HG03354 (cell line): Measurements from ENCODE around the gene POLR3B.
"Not testable (repeated sequence)": the region's sequence is repeated elsewhere in the genome, so short reads cannot be mapped to it uniquely, and the experiment has no call there.

Experiments used
- ATAC-seq: cut with Tn5 transposase; IDR thresholded peaks from one replicate; pipeline ENCODE4 v1.9.1; 2021; ENCODE audit warnings: mild to moderate bottlenecking; ENCODE audit not compliant: unreplicated experiment, poor library complexity, severe bottlenecking

Gene POLR3B

DNA sequence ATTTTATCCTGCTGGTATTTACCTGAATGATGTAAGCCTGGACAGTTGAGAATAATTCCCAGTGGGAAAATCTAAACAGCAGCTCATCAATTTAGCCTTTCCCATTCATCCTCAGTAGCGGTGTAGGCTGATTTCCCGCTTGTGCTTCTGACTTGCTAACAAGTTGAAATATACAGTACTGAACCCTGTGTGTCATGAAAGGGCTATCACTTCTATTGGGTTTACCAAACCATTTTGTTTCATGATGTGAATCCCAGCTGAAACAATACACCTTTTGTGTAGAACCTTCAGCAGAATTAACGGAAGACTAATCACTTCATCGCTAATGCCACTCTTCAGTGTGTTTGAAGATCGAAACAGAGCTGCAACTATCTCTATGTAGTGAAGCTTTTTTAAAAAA lies 88.4 kb downstream of the POLR3B start:
- no peak for ATAC-seq

DNA sequence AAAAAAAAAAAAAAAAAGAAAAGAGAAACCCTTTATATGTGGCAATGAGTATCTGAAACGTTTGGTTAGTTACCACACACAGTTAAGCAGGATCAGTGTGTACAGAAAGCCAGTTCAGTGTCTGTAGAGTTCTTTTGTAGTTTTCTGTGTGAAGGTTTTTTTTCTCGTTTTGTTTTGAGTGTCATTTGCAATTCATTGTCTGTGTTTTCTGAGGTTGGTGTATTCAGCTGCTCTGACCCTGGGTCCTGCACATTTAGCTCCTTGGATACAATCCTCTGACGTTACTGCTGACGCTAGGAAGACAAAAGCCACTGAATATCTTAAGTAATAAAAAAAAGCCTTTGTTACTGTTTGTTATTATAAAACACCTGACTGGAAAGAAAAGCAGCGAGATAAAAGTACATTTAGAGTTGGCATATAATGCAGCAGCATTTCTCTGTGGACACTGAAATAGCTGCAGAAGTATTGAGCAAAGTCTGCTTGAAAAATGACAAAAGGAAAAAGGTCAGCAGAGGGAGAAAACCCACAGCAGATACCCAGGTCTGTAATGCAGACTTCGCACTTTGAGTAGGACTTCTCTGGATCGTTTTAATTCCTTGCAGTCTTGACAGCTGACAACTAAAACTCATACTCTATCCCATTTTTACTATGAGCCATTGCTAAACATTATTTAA lies 89.0 kb downstream of the POLR3B start:
- ATAC-seq = no peak

DNA sequence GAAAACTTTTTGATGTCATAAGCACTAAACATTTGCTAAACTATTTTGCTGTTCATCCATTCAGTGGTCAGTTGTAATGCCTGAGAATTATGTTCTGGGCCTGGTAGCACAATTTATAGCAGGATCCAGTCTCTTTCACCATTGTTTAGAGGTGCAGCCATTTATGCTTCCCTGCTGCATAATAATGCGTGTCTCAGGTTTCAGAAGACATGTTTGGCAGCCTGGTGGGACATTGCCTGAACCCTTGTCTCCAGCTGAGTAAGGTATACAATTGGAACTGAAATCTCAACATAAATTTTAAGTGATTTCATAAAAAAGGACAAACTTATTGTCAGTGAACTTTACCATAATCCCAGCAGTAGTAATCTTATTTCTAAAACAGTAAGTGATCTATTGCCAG lies 94.8 kb downstream of the POLR3B start:
- no peak for ATAC-seq

DNA sequence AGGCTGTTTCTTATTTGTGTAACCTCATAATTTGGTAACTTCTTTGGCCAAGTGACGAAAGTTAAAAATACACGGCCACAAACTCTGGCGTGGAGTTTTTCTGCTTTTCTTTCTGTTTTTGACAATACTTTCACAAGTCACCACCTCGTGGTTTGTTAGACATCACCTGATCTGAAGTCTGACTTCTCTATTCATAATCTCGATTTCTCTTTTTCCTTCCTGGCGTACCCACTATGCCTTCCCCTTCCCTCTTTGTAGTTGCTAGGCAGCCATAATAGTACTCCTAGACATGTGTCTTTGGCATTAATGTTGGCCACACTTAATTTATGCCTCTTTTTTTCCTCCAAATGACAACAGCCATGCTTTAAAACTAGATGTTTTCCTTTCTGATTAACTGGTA lies 97.6 kb downstream of the POLR3B start:
- no peak for ATAC-seq

DNA sequence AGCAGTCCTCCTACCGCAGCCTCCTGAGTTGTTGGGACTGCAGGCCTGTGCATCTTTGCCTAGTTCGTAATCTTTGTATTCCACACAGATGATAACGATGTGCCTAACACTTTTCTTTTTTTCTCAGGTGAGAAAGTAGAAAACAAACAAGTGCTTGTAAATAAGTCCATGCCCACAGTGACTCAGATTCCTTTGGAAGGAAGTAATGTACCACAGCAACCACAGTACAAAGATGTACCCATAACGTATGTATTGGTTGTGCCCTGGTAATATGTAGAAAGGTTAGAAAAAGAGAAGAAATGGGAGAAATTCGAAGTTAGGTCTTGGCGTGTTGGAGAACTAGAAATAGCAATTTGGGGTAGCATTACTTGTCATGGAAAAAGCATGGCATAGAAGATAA lies 101.6 kb downstream of the POLR3B start:
- no peak for ATAC-seq

DNA sequence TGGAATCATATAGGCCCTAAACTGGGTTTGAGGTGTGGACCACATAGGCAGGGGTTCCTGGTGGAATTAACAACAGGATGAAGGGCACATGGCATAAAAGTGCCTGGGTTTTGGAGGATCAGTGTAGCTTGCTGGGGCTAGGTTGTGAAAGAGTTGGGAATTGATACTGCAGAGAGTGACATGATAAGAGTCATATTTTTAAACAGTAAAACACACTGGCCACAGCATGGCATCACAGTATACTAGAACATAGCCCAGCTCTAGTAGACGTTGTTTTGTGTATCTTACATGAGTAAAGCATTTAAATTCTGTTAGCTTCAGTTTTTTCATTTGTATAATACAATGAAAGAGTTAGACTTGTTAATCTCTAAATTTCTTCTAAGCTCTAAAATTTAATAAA lies 102.0 kb downstream of the POLR3B start:
- no peak for ATAC-seq

DNA sequence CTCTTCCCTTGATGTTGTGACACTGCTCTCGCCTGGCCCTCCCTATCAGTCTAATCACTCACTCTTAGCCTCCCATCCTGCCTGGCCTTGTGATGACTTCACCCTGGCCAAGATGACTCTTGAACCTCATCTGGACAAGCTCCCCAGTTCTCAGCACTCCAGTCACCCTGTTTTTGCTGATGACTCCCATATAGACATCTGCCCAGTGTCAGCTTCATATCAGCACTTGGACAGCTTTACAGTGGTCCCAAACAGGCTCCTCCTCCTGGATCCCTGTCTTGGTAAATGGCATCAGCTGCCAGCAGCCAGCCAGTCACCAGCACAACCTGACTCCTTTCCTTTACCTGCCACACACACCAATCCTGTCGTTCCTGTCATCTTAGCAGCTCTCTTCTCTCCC lies 104.2 kb downstream of the POLR3B start:
- no peak for ATAC-seq

DNA sequence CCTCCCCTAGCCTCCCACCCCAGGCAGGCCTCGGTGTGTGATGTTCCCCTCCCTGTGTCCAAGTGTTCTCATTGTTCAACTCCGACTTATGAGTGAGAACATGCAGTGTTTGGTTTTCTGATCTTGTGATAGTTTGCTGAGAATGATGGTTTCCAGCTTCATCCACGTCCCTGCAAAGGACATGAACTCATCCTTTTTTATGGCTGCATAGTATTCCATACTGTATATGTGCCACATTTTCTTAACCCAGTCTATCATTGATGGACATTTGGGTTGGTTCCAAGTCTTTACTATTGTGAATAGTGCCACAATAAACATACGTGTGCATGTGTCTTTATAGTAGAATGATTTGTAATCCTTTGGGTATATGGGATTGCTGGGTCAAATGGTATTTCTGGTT lies 108.1 kb downstream of the POLR3B start:
- ATAC-seq = not testable (repeated sequence)

DNA sequence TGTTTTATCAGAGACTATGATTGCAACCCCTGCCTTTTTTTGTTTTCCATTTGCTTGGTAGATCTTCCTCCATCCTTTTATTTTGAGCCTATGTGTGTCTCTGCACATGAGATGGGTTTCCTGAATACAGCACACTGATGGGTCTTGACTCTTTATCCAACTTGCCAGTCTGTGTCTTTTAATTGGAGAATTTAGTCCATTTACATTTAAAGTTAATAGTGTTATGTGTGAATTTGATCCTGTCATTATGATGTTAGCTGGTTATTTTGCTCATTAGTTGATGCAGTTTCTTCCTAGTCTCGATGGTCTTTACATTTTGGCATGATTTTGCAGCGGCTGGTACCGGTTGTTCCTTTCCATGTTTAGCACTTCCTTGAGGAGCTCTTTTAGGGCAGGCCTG lies 118.1 kb downstream of the POLR3B start:
- ATAC-seq = not testable (repeated sequence)

DNA sequence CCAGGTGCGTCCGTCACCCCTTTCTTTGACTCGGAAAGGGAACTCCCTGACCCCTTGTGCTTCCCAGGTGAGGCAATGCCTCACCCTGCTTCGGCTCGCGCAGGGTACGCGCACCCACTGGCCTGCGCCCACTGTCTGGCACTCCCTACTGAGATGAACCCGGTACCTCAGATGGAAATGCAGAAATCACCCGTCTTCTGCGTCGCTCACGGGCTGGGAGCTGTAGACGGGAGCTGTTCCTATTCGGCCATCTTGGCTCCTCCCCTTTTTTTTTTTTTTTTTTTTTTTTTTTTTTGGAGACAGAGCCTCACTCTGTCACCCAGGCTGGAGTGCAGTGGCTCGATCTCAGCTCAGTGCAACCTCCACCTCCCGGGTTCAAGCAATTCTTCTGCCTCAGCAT lies 120.1 kb downstream of the POLR3B start:
- ATAC-seq = not testable (repeated sequence)

DNA sequence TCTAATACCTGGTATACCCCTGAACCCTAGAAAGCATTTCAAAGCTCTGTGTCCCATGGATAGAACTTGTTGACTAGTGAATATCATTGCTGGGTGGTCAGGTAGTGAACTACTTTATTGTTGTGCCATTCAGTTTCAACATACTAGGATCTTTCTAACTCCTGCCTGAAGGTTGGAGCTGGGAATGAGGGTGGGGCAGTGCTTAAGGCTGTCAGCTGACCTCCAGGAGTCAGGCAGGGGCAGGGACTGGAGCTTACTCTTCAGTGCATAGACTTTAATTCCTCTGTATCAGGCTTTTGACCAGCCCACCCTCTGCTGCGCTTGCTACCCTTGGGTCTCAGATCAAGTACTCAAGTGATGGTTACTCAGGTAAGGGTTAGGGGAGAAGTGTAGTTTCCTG lies 122.7 kb downstream of the POLR3B start:
- no peak for ATAC-seq

DNA sequence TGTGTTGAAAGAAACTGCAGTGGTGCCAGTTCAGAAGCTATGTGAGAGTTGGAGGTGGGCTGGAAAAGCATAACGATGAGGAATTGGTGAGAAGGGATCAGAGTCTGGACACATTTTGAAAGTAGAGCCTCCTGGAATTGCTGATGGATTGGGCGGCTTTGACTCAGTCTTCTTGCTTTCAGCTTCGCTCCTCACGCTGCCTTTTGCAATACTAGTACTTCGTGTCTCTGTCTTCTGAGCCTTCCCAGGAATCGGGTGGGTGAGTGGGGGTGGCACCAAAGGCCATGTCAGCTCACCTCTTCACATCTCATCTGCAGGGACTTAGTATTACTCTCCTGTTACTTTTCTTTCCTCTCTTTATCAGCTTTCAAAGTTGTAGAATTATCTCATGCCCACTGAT lies 123.7 kb downstream of the POLR3B start:
- no peak for ATAC-seq

DNA sequence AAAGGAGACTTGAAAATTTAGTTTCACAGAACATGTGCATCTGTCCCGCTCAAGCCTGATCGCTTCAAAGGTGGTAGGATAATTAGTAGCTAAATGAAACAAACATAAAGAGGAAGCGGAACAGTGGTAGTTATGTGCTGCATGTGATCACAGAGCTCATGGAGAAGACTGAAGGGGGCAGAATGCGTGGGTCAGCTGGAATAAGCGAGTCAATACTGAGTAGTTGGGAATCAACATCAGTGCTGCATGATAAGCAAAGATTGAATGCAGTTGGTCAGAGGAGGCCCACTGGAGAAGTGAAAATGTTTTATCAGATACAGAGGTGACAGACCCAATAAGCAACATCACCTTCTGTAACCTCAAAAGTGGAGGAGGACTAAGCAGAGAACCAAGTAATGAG lies 130.1 kb downstream of the POLR3B start:
- no peak for ATAC-seq

DNA sequence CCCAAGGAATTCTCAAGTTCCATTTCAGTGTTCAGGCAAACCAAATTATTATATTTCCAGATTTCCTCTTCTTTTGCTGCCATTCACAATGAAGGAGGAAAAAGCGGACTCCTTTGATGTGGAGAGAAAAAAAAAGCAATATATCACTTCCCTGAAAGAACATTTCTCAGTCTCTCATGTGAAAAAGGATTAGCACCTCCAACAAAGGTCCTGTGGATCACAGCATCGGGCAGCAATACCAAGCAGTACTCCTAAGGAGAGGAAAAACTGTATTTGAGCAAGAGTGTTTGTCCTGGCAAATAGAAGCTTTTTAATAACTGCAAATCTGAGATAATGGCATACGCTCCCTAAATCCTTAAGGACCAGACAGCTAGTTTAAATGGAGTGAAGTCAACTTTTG lies 131.3 kb downstream of the POLR3B start:
- ATAC-seq = no peak

DNA sequence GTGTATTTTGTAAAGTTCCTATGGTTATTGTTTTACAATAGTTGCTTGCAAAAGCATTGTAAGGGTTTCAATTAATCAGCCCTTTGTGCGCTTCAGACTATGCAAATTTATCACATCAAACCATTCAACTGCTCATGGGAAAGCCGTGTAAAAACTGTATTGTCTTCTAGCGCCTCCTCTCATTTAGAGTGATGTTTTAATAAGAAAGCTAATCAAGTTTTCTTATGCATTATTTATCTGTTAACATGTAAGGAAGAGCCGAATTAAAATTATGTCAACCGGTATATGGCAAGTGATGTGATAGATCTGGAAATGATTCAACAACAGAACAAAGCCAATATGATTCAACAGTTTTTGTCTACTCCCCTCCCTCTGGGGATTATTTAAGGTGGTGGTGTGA lies 132.7 kb downstream of the POLR3B start:
- no peak for ATAC-seq

DNA sequence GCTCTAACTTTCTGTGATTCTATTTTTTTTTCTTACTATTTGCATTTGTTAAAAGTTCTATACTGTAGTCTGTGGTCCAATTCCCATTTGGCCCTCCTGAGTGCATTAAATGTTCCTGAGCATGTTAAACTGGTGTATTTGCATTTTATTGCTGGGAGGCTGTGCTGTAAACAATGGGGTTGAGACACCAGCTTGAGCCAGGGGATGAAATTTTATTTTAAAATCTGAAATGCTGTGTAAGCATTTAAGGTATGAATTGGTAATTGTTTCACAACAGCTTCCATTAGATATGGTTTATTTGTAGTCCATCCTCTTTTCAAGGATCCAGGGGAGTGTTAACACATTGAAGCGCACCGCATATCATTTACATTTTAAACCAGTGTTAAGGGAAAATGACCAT lies 135.3 kb downstream of the POLR3B start:
- no peak for ATAC-seq

DNA sequence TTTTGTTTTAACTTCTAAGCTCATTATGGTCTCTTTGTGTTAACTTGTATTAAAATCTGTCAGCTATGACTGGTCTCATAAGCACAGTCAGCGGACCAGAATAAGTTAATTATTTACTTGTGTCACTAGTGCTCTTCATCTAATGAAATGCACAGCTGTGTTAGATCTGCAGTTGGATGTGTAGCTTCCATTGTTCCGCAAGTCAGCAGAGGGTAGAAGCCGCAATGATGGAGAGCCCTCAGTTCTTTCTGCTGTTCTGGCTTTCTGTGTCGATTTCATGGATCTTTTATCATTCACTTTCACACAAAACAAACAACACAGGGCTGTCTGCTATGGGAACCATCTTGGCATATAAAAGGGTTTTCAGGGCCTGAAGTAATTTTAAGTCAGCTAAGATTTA lies 136.0 kb downstream of the POLR3B start:
- no peak for ATAC-seq

DNA sequence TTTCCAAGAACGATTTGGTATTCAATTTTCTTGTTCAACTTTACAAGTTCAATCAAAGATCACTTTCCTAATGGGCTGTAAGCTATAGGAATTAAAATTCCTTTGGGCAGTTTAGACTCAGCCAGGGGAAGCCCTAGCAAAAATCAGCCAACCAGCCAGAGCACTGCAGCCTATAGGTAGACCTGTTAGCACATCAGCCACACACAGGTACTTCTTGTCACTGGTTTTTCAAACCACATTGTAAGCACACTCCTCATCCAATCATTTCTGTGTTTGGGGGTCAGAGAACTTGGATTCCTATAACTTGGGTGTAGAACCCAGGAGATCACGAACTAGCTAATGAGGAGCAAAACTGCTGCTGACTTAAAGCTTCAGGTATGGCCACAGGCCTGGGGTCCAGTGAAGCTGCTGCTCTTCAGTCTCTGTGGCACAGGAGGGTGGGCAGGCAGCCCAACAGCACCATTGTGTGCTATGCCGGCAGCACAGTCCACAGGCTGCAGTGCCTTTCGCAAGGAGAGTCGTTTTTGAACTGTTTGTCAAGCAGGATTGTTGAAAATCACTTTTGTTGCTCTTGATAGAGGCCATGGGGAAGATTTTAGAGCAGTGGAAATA lies 137.9 kb downstream of the POLR3B start:
- ATAC-seq = no peak

DNA sequence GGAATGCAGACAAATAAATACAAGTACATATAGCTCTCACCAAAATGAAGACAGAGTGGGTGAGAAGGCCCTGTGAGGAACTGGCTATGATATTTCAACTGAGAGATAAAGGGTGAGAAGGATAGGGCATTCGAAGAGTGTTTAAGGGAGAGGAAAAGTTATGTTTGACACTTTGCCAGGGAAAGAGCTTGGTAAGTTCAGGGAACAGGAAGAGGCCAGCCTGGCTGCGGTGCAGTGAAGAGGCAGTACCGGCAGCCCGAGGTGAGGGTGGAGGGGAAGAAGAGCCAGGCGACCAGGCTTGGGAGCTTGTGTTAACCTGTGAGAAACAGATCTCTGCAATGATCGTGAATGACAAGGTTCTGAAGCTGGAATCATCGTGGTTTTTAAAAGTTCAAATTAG lies 140.5 kb downstream of the POLR3B start:
- ATAC-seq = no peak

DNA sequence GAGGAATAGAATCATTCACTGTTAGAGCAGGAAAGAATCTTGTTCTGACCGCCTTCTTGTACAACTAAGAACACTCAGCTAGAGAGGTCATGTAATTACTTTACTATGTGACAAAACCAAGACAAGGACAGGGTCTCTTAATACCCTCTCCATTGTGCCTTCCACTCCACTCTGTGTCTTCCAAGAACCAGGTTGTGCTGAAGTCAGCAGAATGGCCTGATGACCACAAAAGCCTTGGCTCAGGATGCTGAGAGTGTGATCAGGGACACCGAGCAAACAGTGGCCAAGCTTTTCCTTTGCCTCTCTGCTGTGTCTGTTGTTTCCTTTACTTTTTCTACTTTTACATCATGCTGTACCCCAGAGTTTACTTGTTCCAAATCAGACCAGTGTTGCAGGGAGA lies 142.1 kb downstream of the POLR3B start:
- ATAC-seq = no peak

DNA sequence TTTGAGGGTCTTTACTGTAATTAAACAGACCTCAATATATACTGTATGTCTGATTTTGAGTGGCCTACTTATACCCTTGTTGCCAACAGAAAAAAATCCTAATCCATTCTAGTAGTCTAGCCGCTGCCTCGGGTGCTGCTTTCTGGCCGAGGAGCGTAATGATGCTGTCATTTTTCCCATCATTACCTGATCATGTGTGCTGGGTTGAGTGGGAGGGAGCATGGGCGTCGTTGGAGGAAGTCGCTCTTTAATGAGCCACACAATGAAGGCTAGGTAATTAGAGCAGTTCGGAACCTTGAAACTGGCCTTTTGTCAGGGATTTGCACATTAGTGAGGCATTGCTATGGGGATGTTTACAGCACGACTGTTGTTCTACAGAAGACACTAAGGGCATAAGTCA lies 149.1 kb downstream of the POLR3B start:
- ATAC-seq = no peak

DNA sequence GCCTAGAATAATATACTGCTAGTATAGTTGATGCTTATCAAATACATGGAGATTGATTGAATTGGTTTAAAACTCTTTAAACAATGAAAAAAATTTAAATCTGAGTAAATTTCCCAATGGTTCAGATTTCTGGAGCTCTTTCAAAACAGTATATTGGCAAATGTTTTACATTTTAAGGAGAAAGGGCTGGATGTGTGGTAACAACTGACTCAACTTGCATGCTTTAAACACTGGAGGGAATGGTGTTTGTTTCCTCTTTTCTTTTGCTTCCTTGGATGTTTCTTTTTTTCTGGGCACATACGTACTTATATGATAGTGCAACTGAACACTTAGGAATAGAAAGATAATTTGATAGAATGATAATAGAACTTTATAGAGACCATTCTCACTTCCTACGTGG lies 151.4 kb downstream of the POLR3B start:
- no peak for ATAC-seq
